ENCODE measurements around the gene MYRIP. TPM values are rescaled to one million over a fixed set of nuclear protein-coding genes. Genes with fewer than 3 reads are reported as not detected.

The MYRIP gene
- total RNA-seq, 1 experiment from 2014 or later, result 0.44 TPM

DNA sequence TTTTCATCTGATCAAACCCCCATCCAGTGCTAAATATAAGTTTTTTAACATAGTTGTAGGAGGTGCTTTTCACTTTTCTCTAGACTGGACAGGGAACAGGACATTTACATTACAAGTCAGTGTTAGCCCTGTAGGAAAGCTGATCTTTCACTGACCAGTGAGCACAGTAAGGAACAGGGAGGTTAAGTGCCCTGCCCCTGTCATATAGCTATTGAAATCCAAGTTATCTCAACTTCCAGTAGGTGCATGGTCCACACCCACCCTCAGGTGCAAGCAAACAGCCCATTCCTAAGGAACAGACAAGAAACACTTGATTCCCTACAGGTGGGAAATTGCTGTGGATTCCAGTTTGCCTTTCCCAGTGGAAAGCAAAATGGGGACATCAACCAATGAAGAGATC lies 421.0 kb downstream of the MYRIP start:
- Histone ChIP-seq H3K27me3 (ENCODE audit: insufficient read depth, low read length) (peaks cover 14% of the 10 kb centered on the region; the same call in 1 of the 2 replicates), H3K4me3 (replicated peaks in 1 of 2; ENCODE audit: low read depth in 1 of 2, low read length in 2 of 2) (no peak overlapping the region), H3K9me2 (ENCODE audit: insufficient read depth) (no peaks in the 10 kb centered on the region), H3K9me3 (ENCODE audit: control insufficient read depth in 1 of 2, insufficient read depth in 1 of 2, low read depth in 1 of 2, low read length in 2 of 2) (no peaks in the 10 kb centered on the region), H3K9ac (ENCODE audit: low read length) (no peak overlapping the region), H2AFZ (ENCODE audit: low read depth, low read length, poor library complexity, severe bottlenecking) (no peak overlapping the region), H3K4me1 (ENCODE audit: control insufficient read depth in 1 of 2, insufficient read depth in 2 of 2, low read length in 2 of 2) (no peaks in the 10 kb centered on the region), H3K27ac (ENCODE audit: low read depth, low read length) (no peak overlapping the region), H3K79me2 (ENCODE audit: insufficient read depth, low read length) (no peaks in the 10 kb centered on the region), H3K36me3 (ENCODE audit: control insufficient read depth in 1 of 2, insufficient read depth in 2 of 2, low read length in 2 of 2) (no peaks in the 10 kb centered on the region), H3K4me2 (ENCODE audit: low read length) (no peak overlapping the region), H4K20me1 (ENCODE audit: insufficient read depth) (no peaks in the 10 kb centered on the region)
- ChIA-PET POLR2A (no interaction called here), RAD21 (ENCODE audit: low non-redundant PET in 1 of 2, low total read pairs in 2 of 2, uncharacterized antibody in 2 of 2, unreplicated experiment in 2 of 2) (no interaction called here), CTCF (no interaction called here)
- DNase-seq (ENCODE audit: low read depth, low spot score) (no peak), ATAC-seq (no peak)
- no peak for TF ChIP-seq JUND (IDR thresholded peaks at IDR 0.05)
- TF ChIP-seq CBX3 (IDR thresholded peaks at IDR 0.05; ENCODE audit: low read depth), result no peak
- no peak for TF ChIP-seq REST (IDR thresholded peaks at IDR 0.05; ENCODE audit: low read depth)
- TF ChIP-seq, protein P1, sequence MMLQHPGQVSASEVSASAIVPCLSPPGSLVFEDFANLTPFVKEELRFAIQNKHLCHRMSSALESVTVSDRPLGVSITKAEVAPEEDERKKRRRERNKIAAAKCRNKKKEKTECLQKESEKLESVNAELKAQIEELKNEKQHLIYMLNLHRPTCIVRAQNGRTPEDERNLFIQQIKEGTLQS (IDR thresholded peaks at IDR 0.05), result no peak
- no peak for TF ChIP-seq ZFX (IDR thresholded peaks at IDR 0.05)
- no peak for TF ChIP-seq ELF1 (IDR thresholded peaks at IDR 0.05; ENCODE audit: borderline replicate concordance, low read depth)
- TF ChIP-seq ZBTB33 (IDR thresholded peaks at IDR 0.05; ENCODE audit: extremely low read depth, insufficient replicate concordance, low read length), result no peak
- TF ChIP-seq POLR2A (IDR thresholded peaks at IDR 0.05; ENCODE audit: borderline replicate concordance, extremely low read depth, insufficient read depth, insufficient read length), result no peak
- intact Hi-C loops (cut with micrococcal nuclease), result no loop called here
- BruUV-seq (replicated peaks), result no TSS peak

Data from HCT116 (cell line).